Ovary (tissue), 9 donors: ENCODE results near the gene CACNA1S. TPM values are rescaled to one million over a fixed set of nuclear protein-coding genes. Genes with fewer than 3 reads are reported as not detected.

Experiments used
- DNase-seq, 5 donors: peaks; one replicate each; pipeline ENCODE4 v3.0.0-alpha.2; 2019 to 2020
- H3K27ac ChIP-seq, 2 donors: fragments of 200-600 bp; one replicate each; pipeline versions ENCODE4 v1.5.1 to v1.8.0; 2019 to 2022
- H3K27me3 ChIP-seq: fragments of 200-600 bp; one replicate; pipeline ENCODE4 v1.8.0; 2022
- H3K36me3 ChIP-seq: fragments of 200-600 bp; sonication (generic); one replicate; pipeline ENCODE4 v1.5.1; 2019
- H3K4me1 ChIP-seq: one replicate; pipeline ENCODE4 v1.8.1; 2013; ENCODE audit warnings: mild to moderate bottlenecking, moderate library complexity; ENCODE audit not compliant: insufficient read depth
- H3K4me3 ChIP-seq: fragments of 200-600 bp; sonication (generic); one replicate; pipeline ENCODE4 v1.5.1; 2017
- H3K9me3 ChIP-seq, 2 donors: fragments of 200-600 bp in 1 of 2; sonication (generic) in 1 of 2; one replicate each; pipeline versions ENCODE4 v1.5.1 to v1.8.1; 2013 to 2019; ENCODE audit warnings: mild to moderate bottlenecking in 1 of 2, moderate library complexity in 1 of 2
- CTCF ChIP-seq, 3 donors: fragments of 450-650 bp in 2 of 3; fragments of 200-600 bp in 1 of 3; IDR thresholded peaks; one replicate each; pipeline versions ENCODE4 v1.5.1 to v1.8.0; 2016 to 2022; ENCODE audit warnings: antibody characterized with exemption in 3 of 3, mild to moderate bottlenecking in 1 of 3
- EP300 ChIP-seq: sonication (generic); formaldehyde crosslinking; IDR thresholded peaks from one replicate; pipeline ENCODE4 v1.6.1; 2017; ENCODE audit warnings: antibody characterized with exemption
- POLR2A ChIP-seq: fragments of 450-650 bp; IDR thresholded peaks from one replicate; pipeline ENCODE4 v1.6.1; 2017; ENCODE audit warnings: antibody characterized with exemption, mild to moderate bottlenecking, moderate library complexity
- WGBS, 3 donors: extraction: QIAGEN DNeasy Blood & Tissue Kit in 1 of 3; methylation state at CpG; one replicate each; pipeline versions ENCODE4 v1.1.5 to v1.1.7; 2013 to 2017; 5-methylcytosine and 5-hydroxymethylcytosine counted together
- intact Hi-C, 4 donors: fragments of 100-400 bp; cut with DNase I; formaldehyde crosslinking; loops; one replicate each; pipeline versions ENCODE4 v1.11.0 to v1.15.1; 2022 to 2023
- polyA plus RNA-seq, 2 donors: library from polyadenylated mRNA; stranded (reverse); fragments of 200-250 nt in 1 of 2; fragments of 350-450 nt in 1 of 2; fragmentation: Illumina TruSeq in 1 of 2; extraction: RNeasy Lipid Tissue Mini Kit (QIAGEN cat#74804) in 1 of 2; gene quantifications; one replicate each; pipeline ENCODE4 v1.2.3, GENCODE V29; 2013 to 2014
- total RNA-seq, 7 donors: library from RNA; depleted of rRNA in 2 of 7; stranded (reverse); fragments of >200 nt in 2 of 7; fragmentation: NEBNext Ultra II Directional in 3 of 7; extraction: Animal tissue kit (Norgen Biotek cat#: 25700) in 3 of 7; gene quantifications; one replicate each; pipeline versions ENCODE4 v1.1.0 to v1.2.4, GENCODE V29; 2016 to 2023
- donor health status: DM: no; HTN: no; CAD: no; lungs with moderate emphysema.
- donor health status: DM: no; HTN: no; CAD: no.
- donor health status: Bipolar disorder and iron deficiency.
- donor health status: DM: yes; HTN: yes; CAD: no.
- donor health status: DM: no; HTN: no; CAD: no.
- donor health status: DM: yes; HTN: yes; CAD: no.

CACNA1S gene
- total and polyA plus RNA-seq, 9 donors = 0.01 to 0.05 (median 0.05) TPM; not detected in 6

- no peak overlapping the region for H3K4me3 ChIP-seq
- TF ChIP-seq CTCF (IDR thresholded peaks at IDR 0.05) (no peak), POLR2A (no peak), EP300 (no peak)
- WGBS, 3 donors = 67 to 77% (median 68%) methylated on average over 3 of the region's 3 CpGs
- no peak overlapping the region for H3K27ac ChIP-seq
- no peaks in the 10 kb centered on the region for H3K36me3 ChIP-seq
- no peak for DNase-seq
- intact Hi-C loops = no loop called here
- peaks cover 9% of the 10 kb centered on the region for H3K4me1 ChIP-seq
- no peaks in the 10 kb centered on the region for H3K9me3 ChIP-seq
- no peaks in the 10 kb centered on the region for H3K27me3 ChIP-seq
Measured at GRCh38 chr1:201126463-201126831, 14.2 kb upstream of the CACNA1S start.

- no peaks in the 10 kb centered on the region for H3K9me3 ChIP-seq
- H3K27me3 ChIP-seq = no peaks in the 10 kb centered on the region
- peaks cover 8% of the 10 kb centered on the region for H3K4me1 ChIP-seq
- H3K4me3 ChIP-seq = no peak overlapping the region
- 8 to 19% (median 13%) methylated on average over 7 of the region's 7 CpGs for WGBS, 3 donors
- TF ChIP-seq POLR2A = no peak
- no peak for TF ChIP-seq CTCF (IDR thresholded peaks at IDR 0.05)
- no peaks in the 10 kb centered on the region for H3K36me3 ChIP-seq
- DNase-seq = peak in 1 of 5 donors; percentile 36
- H3K27ac ChIP-seq = peak overlapping the region in 1 of 2 donors; percentile 45
- intact Hi-C loops = no loop called here
Measured at GRCh38 chr1:201125800-201126199, 13.6 kb upstream of the CACNA1S start.

DNA sequence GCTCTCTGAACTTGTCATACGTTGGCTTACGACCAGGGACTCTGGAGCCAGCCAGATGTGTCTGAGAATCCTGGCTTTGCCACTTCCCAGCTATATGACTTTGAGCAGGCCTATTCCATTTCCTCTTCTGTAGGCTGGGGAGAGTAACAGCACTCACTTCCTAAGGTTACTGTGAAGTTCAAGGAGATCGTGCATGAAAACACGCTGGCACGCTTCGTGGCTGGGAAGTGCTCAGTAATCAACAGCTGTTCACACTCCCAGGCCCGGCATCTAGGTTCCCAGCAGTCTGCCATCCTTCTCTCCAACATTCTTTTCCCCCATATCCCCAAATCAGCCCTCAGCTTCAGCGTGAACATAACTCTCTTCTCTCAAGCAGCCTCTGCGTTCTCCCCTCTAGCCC lies 12.8 kb upstream of the CACNA1S start:
- no peak overlapping the region for H3K4me3 ChIP-seq
- H3K4me1 ChIP-seq = peaks cover 8% of the 10 kb centered on the region
- no peaks in the 10 kb centered on the region for H3K27me3 ChIP-seq
- DNase-seq = peak; percentile 44 to 80 (median 63)
- H3K9me3 ChIP-seq = no peaks in the 10 kb centered on the region
- no peaks in the 10 kb centered on the region for H3K36me3 ChIP-seq
- TF ChIP-seq CTCF (IDR thresholded peaks at IDR 0.05) (no peak), EP300 (no peak), POLR2A (no peak)
- H3K27ac ChIP-seq = peak overlapping the region in 1 of 2 donors; percentile 45
- intact Hi-C loops = no loop called here
- WGBS, 3 donors = 18 to 33% (median 31%) methylated on average over 9 of the region's 9 CpGs

- Histone ChIP-seq H3K9me3 (no peaks in the 10 kb centered on the region), H3K4me3 (no peak overlapping the region), H3K27me3 (no peaks in the 10 kb centered on the region), H3K27ac (no peak overlapping the region), H3K36me3 (no peaks in the 10 kb centered on the region), H3K4me1 (peaks cover 8% of the 10 kb centered on the region)
- no peak for DNase-seq
- 94 to 98% (median 95%) methylated on average over 1 of the region's 1 CpG for WGBS, 3 donors
- intact Hi-C loops = no loop called here
- no peak for TF ChIP-seq POLR2A
- TF ChIP-seq CTCF (IDR thresholded peaks at IDR 0.05) = no peak
- TF ChIP-seq EP300 = no peak
Measured at GRCh38 chr1:201123866-201124265, 11.6 kb upstream of the CACNA1S start.
